Activated T-helper 1 cell treated with anti-CD3 and anti-CD28 coated beads, Interleukin-2, amount 50 U/mL, for 16 hours (primary cell): ENCODE results near the gene TINCR.
"Not testable (repeated sequence)": the region's sequence is repeated elsewhere in the genome, so short reads cannot be mapped to it uniquely, and the experiment has no call there.

ENCODE experiments used
- DNase-seq, 2 donors: peaks; one replicate each; pipeline ENCODE4 v3.0.0-alpha.2; 2020; ENCODE audit warnings: low read depth in 1 of 2, low spot score in 1 of 2

TINCR gene

DNA sequence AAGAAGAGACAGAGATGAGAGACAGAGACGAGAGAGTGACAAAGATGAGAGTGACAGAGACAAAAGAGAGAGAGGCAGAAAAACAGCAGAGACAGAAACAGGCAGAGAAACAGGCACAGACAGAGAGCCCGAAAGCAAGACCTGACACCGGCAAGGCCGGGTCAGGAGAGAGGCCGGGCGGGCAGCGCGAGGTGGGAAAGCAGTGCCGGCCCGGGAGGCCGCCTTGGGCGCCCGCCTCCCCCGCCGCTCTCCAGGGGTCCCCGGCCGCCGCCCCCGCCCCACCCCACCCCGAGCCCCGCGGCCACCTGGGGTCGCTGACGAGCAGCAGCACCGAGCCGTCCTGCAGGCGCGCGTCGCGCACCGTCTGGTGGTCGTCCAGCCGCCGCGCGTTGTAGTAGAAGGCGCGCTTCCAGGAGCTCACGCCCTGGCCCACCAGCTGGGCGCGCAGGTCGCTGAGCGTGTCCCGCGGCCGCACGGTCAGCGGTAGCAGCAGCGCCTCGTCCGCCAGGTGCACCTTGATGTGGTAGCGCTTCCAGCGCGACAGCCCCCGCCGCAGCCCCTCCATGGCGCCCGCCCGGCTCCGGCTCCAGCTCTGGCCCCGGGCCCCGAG lies at the start of gene TINCR:
Gene TINCR (minus strand): TSS at position 594 of the 610 bp plus-strand sequence.
- DNase-seq: no peak

DNA sequence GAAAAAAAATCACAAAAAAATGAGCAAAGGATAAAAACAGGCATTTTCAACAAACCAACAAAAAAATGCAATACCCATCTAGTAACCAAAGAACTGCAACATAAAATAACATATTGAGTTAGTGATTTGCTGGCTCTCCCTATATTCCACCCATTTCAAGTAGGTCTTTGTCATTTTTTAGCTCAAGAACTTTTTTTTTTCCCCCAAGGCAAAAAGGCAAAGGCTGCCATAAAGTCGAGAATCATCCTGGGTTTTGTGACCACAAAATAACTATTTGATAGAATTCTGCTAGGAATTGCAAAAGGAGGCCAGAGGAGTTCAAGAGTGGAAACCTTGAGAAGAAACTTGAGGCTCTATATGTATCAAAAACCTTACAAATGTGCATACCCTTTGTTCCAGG lies 49.3 kb upstream of the TINCR start:
- DNase-seq: no peak

DNA sequence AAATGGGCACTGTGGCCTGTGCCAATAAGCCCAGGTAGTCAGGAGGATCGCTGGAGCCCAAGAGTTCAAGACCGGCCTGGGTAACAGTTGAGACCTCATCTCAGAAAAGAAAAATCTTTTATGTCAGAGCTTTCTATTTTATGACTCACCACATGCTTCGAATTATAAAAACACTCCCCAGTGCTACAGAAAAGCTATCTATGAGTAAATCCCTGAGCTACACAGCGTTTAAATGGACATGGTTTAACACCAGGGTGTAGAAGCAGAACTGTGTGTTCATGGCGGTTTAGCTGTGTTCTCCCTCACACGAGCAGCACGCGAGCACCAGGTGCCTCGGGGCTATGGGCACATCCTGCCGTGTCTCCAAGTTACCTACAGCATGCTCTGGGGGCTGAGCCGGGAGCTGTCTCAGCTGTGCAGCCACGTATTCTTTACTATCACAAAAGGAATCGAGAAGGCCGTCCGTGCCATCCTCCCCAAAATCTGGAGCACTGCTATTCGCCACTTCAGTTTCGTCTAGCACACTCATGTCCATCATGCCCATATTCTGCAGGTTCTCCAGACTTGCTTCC lies 48.1 kb upstream of the TINCR start:
- DNase-seq: no peak

DNA sequence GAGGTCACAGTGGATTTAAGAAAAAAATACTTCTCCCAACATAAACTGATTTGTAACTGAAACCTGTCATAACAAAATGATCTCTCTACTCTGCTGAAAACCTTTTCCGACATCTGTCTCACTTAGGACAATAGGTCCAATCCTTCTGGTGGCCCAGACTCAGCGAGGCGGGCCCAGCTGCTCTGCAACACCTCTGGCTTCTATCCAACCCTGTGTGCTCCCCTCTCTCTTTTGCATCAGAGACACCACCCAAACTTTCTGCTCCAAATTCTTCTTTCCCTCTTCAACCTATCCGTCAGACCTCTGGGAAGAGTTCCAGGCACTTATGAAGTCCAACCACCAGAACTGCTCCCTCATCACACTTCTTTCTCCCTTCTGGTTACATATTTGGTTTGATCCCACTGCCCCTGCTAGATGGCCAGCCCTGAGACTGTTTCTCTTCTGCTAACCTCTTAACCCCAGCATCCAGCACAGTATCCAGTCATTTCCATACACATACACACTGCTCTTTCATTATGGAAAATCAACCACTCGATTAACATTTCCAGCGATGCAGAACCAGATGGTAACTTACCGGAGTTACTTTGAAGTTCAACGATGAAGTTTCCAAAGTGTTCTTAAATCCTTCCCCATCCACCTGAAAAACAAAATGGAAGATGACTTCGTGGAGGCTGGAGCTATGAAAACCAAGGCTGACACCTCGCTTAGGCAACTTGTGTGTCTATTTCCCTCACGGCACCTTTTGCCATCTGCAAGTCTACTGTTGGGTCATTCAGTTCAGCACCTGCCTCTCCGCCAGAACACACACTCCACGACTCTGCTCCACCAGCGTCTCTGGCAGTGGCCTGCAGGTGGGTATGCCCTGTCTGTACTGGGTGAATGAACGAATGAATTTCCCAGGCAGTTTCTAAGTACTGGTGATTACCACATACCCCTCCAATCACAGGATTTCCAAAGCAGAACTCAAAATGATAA lies 45.4 kb upstream of the TINCR start:
- no peak for DNase-seq

DNA sequence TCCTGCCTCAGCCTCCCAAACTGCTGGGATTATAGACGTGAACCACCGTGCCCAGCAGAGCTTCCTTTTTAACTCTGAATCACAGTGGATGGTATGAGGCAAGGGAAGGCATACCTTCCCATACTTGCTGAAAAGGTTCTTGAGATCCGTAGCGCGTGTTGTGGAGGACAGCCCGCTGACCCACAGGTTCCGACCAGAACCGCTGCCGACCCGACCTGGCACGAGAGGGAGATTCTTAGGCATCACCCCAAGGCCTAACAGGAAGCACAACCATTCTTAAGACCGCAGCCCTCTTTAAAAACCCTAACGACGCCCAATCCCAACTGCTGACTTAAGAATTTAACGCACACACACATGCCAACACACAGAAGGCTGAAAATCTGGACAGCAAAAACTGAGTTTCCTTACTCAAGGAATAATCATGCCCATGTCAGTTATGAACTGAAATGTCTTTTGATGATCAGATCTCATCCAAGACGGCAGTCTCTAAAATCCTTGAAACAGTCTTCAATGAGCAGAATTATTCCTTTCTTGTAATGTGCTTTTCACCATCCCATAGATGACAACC lies 42.2 kb upstream of the TINCR start:
- no peak for DNase-seq

DNA sequence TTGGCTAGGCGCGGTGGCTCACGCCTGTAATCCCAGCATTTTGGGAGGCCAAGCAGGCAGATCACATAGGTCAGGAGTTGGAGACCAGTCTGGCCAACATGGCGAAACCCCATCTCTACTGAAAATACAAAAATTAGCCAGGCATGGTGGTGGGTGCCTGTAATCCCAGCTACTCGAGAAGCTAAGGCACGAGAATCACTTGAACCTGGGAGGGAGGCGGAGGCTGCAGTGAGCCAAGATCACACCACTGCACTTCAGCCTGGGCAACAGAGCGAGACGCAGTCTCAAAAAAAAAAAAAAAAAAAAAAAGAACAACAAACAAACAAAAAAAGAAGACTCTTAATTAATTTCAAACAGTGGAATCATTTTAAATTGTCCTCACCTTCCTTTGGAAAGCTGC lies 41.0 kb upstream of the TINCR start:
- DNase-seq: not testable (repeated sequence)

DNA sequence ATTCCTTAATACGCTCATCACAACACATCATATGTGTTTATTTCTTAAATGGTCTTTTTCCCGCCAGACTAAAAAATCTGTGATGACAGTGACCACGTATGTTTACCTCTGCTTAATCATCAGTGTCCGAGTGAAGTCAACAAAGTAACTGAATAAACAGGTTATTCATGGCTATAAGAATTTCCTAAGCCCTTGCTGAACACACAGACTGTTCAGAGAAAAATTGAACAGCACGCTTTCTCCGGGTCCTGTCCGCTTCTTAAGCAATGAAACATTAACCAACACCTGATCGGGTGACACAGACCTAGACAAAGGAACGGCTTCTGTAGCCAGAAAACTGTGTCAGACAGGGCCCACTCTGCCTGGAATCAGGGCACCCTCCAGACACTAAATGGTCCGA lies 40.5 kb upstream of the TINCR start:
- no peak for DNase-seq

DNA sequence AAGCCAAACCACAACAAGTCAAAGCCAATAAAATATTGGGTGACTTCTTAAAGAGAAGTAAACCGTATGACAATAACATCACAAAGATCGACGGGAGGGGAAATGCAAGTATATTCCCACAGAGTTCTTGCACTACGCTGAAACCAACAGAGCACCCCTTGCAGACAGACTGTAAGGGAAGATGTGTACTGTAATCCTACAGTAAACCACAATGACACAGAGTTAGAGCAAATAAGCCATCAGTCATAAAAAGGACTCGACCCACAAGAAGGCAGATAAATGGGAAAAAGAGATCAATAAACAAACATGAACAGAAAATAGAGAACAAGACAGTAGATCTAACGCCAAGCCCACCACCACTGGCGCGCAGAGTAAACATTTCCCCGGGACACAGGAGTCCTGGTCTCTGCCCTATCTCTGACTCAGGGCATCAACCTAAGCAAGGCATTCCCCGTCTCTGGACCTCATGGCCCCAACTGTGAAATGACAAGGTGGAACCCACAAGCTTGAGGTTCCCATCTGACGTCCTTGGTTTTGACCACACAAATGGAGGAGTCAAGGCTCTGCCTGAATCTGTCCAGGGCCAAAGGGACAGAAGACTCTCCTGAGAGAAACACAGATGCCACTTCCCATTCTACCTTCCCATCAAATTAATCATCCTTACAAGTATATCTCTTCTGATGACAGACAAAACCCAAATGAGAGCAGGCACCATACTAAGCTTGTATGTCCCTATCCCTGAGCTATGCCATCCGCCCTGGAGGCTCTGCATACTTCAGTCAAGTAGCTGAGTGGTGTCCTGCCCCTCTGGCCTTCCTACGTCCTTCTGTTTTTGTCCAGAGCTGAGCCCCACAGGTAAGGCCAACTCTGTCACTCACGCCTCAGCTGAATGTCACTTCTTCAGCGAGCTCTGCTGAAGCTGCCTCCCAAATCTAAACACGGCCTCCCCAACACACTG lies 39.8 kb upstream of the TINCR start:
- no peak for DNase-seq

DNA sequence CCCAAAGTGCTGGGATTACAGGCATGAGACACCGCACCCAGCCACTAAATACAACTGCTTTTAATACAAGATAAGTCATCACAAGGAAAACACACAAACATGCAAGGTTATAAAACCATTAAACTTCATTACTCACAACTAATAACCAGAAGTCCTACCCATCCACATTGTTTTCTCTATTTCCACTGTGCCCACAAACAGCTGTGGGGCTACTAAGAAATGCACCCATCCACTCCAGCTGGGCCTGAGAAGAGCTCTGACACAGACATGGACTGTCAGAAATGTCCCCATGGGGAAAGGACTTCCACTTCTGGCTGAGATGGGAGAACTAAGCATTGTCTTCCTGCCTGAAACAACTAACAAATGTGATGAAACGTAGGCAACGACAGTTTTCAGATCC lies 37.6 kb upstream of the TINCR start:
- DNase-seq: no peak

DNA sequence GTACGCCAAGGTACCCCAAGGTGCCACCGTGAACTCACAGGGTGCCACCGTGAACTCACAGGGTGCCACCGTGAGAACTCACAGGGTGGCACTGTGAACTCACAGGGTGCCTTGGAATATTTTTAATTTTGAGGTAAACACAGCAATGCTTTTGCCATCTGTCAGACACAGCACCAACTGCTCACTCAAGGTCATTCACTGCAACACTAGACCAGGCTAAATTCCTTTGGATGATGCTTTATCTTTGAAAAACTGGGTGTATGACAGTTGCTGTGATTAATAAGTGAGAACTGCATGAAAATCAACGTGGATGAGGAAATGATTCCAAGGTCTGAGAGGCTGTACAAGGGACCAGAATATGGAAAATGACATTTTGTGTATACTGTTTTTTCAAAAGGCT lies 35.9 kb upstream of the TINCR start:
- DNase-seq: no peak

DNA sequence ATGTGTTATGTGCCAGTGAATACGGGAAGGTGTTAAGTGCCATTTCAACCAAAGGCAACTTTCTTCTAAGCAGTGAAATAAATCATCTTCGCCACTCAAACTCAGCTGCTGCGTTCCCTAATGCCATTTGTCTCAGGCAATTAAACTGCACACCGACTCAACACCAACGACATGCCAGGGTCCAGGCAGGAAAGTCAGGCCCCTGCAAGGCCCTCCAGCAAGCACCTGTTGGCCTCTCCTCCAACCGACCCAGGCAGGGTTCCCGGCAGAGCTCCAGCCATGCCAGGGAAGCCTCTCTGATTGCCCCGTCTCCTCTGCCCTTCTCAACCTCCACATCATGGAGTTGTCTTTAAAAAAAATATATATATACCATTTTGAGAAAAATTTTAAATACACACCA lies 33.0 kb upstream of the TINCR start:
- no peak for DNase-seq

DNA sequence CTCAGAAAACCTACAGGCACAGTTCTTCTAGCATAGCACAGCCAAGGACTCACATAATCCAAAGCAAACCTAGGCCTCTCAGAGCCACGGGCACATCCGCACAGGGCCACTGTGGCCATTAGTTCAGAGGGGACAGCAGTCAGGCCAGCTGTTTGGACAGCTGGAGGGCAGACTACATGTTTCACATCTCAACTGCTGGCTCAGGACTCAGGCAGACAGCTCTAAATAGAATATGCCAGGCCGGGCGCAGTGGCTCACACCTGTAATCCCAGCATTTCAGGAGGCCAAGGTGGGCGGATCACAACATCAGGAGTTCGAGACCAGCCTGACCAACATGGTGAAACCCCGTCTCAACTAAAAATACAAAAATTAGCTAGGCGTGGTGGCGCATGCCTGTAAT lies 28.0 kb upstream of the TINCR start:
- no peak for DNase-seq

DNA sequence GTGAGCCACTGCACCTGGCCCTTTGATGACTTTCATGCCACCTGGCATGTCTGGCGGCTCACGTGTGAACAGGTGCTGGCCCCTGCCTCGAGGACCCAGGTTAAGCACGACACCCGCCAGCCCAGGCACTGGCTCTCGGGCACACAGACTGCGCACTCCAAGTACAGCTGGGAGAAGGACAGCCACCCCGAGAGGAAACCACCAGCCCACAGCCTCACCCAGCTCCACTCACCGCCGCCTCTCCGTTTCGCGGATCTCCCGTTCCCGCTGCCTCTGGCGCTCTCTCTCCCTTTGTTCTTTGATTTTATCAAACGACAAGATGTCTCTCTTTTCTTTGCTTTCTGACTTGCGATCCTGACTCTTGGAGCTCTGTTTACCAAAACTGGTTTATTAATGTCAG lies 27.4 kb upstream of the TINCR start:
- DNase-seq: no peak

DNA sequence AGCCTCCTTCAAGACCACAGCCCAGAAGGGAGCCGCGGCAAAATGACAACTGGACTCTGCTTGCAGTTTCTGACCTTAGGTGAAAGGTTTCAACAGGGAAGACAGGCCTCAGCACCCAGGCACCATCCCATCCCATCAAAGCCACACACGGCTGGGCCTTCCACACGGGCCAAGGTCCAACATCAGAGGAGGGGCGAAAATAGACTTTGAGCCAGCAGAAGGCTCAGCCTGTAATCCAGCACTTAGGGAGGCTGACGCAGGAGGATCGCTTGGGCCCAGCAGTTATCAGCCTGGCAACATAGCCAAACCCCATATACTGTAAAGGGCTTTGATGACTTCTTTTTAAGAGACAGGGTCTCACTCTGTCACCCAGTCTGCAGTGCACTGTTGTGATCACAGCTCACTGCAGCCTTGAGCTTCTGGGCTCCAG lies 26.8 kb upstream of the TINCR start:
- DNase-seq: no peak

DNA sequence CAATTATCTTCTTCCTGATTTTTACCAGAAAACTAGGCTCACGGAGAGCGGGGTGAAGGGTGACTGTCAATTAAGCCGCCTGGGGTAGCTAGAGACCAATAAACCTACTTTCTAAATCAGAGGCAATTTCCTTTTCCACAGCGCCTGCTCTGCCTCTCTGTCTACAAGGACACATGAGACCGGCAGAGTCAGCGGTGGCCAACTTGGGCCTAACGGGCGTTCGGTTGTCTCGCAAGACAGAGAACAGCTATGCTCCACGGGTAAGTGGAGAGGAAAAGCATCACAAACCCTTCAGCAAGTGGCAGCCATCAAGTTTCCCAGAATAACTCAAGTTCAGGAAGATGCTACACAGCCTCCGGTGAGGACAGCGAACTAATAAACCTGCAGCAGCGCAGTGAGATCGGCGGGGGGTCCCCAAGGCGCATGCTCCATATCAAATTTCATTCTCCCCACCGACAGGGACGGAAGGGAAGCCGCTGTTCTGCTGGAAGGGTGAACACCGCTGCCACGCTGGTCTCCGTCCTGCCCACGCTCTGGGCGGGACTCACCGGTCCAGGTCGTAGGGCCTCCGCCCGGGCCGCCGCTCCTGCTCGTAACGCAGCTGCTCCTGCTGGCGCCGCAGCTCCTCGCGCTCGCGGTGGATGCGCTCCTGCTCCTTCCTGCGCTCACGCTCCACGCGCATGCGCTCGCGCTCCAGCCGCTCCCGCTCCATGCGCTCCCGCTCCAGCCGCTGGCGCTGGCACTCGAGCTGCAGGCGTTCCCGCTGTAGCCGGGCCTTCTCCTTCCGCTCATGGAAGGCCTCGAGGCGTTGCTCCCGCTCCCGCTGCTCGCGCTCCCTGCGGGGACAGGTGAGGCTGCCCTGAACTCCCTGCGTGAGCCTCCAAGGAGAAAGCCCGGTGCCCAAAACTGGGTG lies 25.8 kb upstream of the TINCR start:
- DNase-seq: no peak

DNA sequence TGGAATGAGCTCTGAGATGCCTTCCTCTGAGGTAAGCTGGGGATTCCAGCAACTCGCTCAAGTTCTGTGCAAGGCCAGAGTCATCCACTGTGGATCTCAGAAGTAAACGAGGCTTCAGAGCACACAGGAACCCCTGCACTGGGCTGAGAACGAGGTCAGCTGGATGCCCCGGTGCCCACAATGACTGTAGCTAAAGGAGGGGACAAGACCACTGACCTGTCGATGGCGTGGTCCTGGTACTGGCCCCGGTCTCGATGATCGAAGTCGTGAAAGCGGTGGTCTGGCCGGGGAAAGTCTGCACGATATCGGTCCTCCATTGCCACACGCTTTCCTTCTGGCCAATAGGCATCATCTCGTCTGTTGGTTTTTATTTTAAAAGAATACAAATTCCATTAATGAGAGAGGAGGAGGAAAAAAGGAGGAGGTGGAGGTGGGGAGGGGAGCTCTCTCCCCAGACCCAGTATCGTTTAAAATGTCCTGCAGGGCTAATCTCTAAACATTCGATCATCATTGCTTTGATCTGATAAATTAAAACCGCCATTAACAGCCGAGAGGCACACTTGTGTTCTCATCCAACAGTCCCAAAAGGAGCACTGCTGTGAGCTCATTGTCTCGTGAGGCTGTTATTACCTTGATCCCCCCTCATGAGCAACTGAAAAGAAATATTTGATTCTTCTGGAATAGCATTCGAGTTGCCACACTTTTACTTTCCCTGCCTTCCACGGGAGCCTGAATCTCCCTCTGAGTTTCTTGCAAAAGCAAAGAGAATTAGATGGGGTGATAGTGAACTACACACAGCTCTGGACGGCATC lies 25.0 kb upstream of the TINCR start:
- no peak for DNase-seq

DNA sequence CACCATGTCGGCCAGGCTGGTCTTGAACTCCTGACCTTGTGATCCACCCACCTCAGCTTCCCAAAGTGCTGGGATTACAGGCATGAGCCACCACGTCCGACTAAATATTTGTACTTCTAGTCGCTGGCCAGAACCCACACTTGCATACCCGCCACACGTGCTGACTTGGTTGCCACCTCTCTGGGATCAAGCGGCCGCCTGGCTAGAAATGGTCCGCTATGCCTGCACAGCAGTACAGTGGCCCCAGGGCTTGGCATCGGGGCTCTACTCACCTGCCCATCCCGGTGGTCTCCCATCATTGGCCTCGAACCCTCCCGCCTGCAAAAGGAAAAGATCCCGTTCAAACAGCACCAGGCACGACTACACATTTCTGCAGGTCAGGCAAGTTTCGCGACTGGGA lies 23.7 kb upstream of the TINCR start:
- no peak for DNase-seq

DNA sequence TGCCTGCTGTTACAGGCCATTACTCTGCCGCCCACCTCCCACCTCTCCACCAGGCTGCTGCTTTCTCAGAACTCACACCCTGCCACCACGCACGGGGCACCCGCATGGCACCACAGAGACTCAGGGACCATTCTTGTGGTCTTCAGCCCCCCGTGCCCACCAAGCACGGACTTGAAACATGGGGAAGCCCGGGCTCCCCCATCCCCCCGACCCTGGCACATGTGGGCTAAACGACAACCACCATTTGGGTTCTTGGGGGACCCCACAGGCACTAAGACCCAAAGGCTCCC lies 23.1 kb upstream of the TINCR start:
- DNase-seq: no peak
